GM18499 (cell line): Measurements from ENCODE around the gene PHLPP2.
"Not testable (repeated sequence)": the region's sequence is repeated elsewhere in the genome, so short reads cannot be mapped to it uniquely, and the experiment has no call there.

Experiments used
- ATAC-seq: cut with Tn5 transposase; IDR thresholded peaks from one replicate; pipeline ENCODE4 v1.9.1; 2021; ENCODE audit warnings: moderate number of reproducible peaks; ENCODE audit not compliant: insufficient read depth, unreplicated experiment

Gene PHLPP2

GRCh38 chr16:71626018-71626857 is 98.3 kb downstream of the PHLPP2 start, which contains the start of gene MARVELD3:
TSS of gene MARVELD3 (plus strand) at chr16:71626184. CDS start at chr16:71626230, 46 bp downstream.
- no peak for ATAC-seq

- ATAC-seq = no peak
Measured at GRCh38 chr16:71625113-71625850, 99.2 kb downstream of the PHLPP2 start.

GRCh38 chr16:71623597-71623996 is 100.9 kb downstream of the PHLPP2 start:
- no peak for ATAC-seq

- ATAC-seq = no peak
Measured at GRCh38 chr16:71622088-71622487, 102.4 kb downstream of the PHLPP2 start.

DNA sequence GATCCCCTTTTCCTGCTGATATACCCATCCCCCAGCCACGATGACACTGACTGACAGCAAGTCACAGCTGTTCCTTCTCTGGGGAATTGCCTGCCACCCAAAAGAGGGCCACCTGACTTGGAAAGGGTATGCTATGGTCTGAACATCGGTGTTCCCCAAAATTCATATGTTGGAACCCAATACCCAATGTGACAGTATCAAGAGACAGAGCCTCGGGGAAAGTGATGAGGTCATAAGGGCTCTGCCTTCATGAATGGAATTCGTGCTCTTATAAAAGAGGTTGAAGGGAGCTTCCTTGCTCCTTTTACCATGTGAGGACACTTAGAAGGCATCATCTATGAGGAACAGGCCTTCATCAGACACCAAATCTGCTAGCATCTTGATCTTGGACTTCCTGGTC is 106.1 kb downstream of the PHLPP2 start:
- no peak for ATAC-seq

DNA sequence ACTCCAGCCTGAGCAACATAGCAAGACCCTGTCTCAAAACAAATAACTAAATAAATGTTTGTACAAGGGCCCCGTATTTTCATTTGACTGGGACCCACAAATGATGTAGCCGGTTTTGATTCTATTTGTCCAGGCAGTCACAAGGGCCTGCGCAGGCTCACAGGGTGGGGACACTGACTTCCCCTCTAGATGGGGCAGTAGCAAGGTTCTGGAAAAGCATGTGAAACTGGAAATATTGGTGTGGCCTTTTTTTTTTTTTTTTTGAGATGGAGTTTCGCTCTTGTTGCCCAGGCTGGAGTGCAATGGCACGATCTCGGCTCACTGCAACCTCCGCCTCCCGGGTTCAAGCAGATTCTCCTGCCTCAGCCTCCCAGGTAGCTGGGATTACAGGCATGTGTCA is 109.5 kb downstream of the PHLPP2 start:
- ATAC-seq = not testable (repeated sequence)

DNA sequence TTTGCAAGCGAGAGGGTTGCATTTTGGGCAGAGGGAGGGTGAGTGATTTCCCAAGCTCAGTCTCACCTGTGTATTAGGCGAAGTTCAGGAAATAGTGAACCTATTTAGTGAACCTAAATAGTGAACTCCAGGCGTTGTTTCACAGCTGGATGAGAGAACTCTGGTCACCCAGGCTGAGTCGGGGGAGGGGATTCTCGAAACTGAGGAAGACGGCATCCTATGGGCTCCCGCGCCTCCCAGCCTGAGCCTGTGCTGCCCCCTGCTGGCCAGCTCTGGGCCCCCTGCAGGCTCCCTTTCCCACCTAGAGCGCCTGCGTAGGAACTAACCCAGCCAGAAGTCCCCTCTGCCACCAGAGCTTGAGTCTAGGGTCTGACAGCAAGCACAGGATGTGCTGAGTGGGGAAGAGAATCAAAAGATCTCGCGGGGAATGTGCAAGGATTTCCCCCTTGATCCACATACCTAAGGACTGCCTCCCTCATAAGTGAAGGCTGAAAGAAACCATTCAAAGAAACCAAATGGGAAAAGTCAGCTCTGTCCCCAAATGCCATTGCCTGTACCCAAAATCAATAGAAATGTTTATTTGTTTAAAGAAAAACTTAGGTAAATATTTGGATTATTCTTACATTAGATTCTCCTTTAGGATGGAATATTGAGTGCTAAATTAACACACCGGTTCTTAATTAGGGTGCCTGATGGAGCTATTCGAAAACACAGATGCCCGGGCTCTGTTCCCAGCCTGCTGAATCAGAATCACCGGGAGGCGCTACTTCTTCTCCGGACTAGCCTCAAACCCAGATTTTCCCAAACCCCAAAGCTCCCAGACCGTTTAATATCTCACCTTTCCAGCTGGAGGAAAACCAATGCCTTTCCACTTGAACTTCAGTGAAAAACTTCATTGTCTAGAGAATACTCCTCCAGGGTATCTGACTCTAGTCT is 113.3 kb downstream of the PHLPP2 start:
- ATAC-seq = no peak

GRCh38 chr16:71610447-71610846 is 114.1 kb downstream of the PHLPP2 start:
- ATAC-seq = no peak

DNA sequence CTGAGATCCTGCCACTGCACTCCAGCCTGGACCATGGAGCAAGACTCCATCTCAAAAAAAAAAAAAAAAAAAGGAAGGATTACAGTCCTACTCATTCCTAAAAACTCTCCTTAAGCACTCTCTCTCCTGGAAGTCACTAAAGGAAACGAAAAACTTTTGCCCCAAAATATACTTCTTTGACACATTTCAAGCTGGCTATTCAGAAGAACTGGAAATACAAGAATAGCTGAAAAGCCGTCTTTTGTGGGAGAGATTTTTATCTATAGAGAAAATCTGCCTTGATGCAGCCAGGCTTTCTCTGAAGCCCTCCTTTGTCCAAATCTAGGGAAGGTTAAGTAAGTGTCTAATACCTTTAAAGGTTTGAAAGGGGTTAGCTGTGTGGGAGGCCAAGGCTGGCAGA is 115.4 kb downstream of the PHLPP2 start:
- ATAC-seq = no peak

- ATAC-seq = no peak
Measured at GRCh38 chr16:71600822-71601221, 123.7 kb downstream of the PHLPP2 start.

GRCh38 chr16:71598426-71598825 is 126.1 kb downstream of the PHLPP2 start:
- not testable (repeated sequence) for ATAC-seq

DNA sequence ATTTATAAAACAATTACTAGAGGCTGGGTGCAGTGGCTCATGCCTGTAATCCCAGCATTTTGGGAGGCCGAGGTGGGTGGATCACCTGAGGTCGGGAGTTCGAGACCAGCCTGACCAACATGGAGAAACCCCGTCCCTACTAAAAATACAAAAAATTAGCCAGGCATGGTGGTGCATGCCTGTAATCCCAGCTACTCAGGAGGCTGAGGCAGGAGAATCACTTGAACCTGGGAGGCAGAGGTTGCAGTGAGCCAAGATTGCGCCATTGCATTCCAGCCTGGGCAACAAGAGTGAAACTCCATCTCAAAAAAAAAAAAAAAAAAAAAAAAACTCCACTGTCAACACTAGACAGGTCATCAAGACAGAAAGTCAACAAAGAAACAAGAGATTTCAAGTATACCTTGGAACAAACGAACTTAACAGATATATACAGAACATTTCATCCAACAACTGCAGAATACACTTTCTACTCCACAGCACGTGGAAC is 129.1 kb downstream of the PHLPP2 start:
- not testable (repeated sequence) for ATAC-seq
